ENCODE measurements around the gene NOD1.
"Not testable (repeated sequence)": the region's sequence is repeated elsewhere in the genome, so short reads cannot be mapped to it uniquely, and the experiment has no call there.

The NOD1 gene

GRCh38 chr7:30503274-30504212 lies 25.0 kb upstream of the NOD1 start:
- no peak for DNase-seq

- DNase-seq: no peak
These were observed 24.1 kb upstream of the NOD1 start for GRCh38 chr7:30502470-30503251.

DNA sequence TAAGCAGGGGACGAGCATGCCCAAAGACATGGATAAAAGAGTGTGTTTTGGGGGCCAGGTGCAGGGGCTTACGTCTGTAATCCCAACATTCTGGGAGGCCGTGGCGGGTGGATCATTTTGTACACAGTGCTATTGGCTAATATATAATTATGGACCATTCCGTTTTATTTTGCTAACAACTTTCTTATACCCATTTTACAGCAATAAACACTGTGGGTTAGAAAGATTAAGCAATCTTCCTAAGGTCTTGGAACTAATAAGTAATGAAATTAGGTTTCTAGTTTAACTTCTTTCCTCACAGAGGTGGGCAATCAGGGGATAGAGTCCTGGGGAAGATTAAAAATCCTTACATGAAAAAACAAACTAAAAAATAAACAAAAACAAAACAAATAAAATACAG lies 22.7 kb upstream of the NOD1 start:
- DNase-seq: no peak

DNA sequence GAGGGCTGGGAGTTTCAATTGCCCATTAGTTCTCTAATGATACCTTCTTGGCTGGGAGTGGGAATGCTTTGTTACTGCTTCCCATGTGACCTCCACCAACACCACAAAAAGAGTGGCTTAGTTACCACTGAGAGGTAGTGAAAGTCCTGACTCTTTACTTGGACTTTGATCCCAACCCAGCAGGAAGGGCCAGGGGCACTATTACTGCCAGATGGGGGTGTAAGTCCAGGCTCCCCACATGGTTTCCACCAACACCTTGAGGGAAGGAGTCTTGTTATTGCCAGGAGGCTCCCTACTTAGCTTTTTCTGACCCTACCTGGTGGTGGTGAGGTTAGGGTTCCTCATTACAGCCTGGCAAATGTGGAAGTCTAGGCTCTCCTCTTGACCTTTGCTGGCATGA lies 14.6 kb upstream of the NOD1 start:
- DNase-seq: no peak

DNA sequence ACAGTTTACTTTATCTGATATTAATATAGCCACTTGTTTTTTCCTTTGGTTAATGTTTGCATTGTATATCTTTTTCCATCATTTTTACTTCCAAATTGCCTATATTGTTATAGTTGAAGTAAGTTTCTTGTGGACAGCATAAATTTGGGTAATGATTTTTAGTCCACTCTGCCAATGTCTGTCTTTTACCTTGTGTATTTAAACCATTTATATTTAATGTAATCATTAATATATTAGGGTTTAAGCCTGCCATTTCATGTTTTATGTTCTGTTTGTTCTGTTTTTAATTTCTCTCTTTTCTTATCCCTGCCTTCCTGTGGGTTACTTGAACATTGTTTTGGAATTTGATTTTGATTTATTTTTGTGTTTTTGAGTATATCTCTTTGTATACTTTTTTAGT lies 12.8 kb upstream of the NOD1 start:
- no peak for DNase-seq

DNA sequence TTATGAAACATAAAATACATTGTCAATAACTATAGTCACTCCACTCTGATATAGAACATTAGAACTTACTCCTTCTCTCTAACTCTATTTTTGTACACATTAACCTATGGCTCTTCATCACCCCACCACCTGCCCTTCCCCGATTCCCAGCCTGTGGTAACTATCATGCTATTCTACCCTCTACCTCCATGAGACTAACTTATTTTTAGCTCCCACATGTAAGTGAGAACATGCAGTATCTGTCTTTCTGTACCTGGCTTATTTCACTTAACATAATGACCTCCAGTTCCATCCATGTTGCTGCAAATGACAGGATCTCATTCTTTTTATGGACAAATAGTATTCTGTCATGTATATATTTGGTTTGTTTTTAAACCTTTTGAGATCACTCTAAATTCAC lies 8.8 kb upstream of the NOD1 start:
- DNase-seq: no peak

DNA sequence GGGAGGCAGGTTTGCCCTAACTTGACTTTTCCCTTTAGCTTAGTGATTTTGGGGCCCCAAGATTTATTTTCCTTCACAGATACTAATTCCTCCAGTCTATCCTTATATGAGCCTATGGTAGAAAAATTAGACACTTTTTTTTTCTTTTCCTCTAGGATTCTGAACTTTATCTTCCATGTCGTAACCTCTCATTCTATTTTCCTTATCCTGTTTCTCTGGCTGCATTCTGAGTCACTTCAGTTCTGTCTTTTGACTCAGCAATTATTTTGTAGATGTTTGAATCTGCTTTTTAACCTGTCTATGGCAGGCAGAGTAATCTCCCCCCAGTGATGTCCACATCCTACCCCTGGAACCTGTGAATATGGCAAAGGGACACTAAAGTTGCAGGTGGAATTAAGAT lies 7.1 kb upstream of the NOD1 start:
- DNase-seq: no peak

DNA sequence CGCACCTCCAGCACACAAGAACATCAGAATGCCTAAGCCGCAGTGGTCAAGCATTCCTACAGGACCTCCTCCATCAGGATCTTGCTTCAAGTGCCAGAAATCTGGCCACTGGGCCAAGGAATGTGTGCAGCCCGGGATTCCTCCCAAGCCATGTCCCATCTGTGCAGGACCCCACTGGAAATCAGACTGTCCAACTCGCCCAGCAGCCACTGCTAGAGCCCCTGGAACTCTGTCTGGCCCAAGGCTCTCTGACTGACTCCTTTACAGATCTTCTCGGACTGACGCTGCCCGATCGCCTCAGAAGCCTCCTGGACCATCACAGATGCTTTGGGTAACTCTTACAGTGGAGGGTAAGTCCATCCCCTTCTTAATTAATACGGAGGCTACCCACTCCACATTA lies 2.8 kb upstream of the NOD1 start:
- DNase-seq: not testable (repeated sequence)

- no peak for DNase-seq
These were observed 877 bp upstream of the NOD1 start for GRCh38 chr7:30479202-30480120.

DNA sequence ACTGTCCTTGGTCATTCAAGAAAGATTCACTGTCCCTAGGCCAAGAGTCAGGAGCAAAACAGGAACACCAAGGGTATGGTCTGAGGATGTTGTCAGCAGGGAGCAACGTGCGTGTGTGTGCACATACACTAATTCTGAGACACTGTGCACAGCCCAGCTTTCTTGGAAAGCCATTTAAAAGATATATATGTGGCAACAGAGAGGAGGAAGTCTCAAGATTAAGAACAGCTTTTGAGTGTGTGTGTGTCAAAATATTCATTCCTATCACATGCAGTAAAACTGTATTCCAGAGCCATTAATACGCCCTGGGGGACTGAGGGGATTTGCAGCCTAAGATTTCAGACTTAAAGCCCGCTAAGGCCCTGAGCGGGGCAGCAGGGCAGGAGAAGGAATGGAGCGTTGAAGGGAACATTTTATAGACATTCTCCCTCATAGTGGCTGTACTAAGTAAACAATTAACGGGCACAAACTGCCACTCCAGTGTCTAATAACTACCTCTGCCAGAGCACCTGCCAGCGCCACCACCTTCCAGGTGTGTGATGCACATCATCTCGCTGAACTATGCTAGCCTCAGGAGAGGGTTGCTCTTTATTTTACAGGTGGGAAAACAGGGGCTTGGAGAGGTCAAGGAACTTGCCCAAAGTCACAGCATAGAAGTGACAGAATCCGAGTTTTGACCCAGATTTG lies 2.0 kb downstream of the NOD1 start:
- peak; percentile 66 for DNase-seq

GRCh38 chr7:30475580-30475979 lies 3.0 kb downstream of the NOD1 start:
- DNase-seq: no peak

- DNase-seq: no peak
These were observed 3.7 kb downstream of the NOD1 start for GRCh38 chr7:30474893-30475292.

- no peak for DNase-seq
These were observed 4.1 kb downstream of the NOD1 start for GRCh38 chr7:30474485-30474884.

DNA sequence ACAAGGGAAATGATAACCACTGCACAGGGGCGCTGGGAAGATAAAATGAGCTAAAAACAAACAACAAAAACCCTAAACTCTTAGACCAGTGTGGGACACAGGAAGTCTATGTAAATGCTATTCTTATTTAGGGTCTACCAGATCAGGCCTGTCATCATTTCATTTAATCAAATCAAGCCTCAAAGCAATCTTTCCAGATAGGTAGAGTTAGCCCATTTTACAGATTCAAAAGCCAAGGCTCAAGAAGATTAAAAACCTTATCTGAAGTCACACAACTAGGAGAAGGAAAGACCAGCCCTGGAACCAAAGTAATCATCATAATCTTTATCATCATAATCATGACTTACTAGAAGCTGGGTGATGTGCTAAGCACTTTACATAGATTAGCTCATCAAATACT lies 4.7 kb downstream of the NOD1 start:
- DNase-seq: no peak

DNA sequence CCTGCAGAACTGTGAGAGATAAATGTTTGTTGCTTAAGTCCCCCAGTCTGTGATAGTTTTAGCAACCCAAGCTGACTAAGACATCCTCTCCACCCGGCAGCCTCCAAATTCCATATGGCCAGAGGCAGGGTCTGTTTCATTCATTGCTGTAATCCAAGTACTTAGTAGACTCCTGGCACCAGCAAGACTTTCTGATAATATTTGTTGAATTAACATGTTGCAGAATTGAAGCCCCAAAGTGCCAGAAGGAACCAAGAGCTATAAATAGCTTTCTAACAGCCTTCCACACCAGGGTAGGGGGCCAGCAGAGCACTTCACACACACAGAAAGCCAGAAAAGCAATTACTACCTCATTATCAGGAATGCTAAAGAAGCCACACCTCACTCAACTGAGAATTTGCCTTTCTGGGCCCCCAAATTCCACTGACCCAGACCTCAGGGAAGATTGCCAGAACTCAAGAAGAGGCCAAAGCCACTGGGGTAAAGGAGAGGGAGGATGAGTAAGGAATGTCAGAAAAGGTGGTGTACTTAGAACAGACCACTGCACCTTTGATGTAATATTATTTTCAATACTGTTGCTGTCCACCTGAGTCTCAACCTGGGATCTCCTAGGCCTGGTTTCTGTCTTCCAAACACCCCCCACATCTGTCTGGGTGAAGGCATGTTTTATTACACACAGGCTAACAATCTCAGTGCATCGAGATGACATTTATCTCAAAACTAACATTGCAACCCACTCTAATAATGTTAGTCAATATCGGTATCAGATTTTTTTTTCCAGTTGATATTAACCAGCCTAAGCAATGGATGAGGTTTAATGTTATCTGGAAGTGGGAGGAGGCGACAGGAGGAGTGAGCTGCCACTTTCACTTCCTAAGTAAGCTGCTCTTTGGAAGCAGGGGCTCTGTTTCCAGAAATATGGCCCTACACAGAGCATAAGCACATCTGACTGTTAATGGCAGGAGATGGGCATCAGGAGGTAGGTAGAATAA lies 5.5 kb downstream of the NOD1 start:
- no peak for DNase-seq

DNA sequence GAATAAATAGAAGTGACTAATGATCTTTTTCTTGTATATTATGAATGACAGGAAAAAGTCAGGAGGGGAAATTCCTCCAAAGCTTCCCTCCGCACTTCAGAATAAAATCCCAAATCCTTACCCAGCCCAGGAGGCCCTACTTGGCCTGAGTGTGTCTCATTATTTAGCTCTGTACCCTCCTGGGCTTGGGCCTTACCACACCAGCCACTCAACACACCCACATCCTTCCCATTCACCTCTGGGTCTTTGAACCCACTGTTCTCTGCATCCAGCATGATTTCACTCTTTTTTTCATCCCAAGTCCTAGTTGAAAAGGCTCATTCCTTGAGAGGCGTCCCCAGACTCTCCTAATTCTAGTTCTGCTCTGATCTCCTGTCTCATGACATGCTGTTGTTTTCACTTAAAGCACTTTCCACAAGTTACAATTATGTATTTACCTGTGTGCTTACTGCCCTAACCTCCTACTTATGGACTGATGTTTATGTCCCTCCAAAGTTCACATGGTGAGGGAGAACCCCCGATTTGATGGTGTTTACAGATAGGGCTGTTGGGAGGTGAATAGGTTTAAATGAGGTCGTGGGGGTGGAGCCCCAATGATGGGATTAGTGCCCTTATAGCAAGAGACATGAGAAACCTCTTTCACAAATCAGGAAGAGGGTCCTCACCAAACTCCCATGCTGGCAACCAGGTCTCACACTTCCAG lies 6.4 kb downstream of the NOD1 start:
- DNase-seq: no peak

- no peak for DNase-seq
These were observed 7.4 kb downstream of the NOD1 start for GRCh38 chr7:30471205-30471604.

GRCh38 chr7:30470771-30471170 lies 7.8 kb downstream of the NOD1 start:
- peak; percentile 53 for DNase-seq

- DNase-seq: no peak
These were observed 8.3 kb downstream of the NOD1 start for GRCh38 chr7:30470163-30470770.

DNA sequence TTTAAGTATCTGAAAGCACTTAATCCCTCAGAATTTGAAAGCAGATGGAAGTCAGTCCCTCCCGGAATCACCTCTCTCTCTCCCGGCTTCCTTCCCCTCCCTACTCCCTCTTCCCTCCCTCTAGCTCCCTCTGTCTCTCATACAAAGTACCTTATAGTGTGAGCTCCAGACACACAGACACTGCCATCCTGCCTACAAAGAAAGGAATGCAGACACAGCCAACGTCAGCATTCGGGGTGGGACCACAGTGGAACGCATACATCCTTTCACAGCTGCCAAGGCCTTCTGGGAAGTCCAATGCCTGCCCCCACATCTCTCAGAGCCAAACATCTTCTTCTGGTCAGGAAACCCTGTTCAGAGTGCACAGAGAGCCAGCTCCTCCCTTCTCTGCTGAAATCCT lies 9.3 kb downstream of the NOD1 start:
- no peak for DNase-seq
